Activated CD8-positive, alpha-beta memory T cell treated with anti-CD3 and anti-CD28 coated beads, Interleukin-2, amount 50 U/mL, for 1 hour (primary cell): ENCODE results near the gene ADNP.
"Not testable (repeated sequence)": the region's sequence is repeated elsewhere in the genome, so short reads cannot be mapped to it uniquely, and the experiment has no call there.

Source experiments
- DNase-seq: peaks from one replicate; pipeline ENCODE4 v3.0.0-alpha.2; 2020; ENCODE audit errors: extremely low read depth

ADNP gene

DNA sequence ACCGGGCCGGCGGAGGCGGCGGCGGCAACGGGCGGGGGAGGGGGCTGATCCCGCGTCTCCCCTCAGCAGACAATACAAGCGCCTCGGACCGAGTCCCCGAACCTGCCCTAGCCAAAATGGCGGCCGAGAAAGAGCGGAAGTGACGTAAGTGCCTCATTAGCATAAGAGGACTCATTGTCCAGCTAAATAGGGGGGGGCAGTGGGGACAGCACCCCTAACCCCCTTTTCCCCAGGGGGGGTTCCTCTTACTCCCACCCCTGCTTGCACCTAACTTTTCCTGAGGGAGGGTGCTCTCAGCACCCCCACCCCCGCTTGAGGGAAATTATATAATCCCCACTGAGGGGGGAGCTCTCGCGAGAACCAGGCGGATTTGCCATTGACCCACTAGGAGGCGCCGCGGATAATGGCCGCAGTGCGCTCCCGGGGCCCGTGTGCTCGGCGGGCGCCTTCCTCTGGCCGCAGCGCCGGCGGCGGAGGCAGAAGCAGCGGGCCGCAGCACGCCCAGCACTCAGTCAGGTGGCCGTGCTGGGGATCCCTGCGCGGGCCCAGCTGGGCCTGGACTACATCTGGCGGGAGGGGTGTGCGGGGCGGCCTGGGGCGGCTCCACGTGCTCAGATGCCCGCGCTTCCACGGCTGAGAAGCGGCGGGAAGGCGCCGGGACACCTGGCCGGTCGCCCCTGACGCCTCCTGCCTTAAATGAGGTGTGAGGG, at the start of gene ADNP:
Gene ADNP (minus strand): TSS at position 132 of the 710 bp plus-strand sequence. CDS start 27,441 bp downstream, outside the sequence.
- DNase-seq, result peak; percentile 79

DNA sequence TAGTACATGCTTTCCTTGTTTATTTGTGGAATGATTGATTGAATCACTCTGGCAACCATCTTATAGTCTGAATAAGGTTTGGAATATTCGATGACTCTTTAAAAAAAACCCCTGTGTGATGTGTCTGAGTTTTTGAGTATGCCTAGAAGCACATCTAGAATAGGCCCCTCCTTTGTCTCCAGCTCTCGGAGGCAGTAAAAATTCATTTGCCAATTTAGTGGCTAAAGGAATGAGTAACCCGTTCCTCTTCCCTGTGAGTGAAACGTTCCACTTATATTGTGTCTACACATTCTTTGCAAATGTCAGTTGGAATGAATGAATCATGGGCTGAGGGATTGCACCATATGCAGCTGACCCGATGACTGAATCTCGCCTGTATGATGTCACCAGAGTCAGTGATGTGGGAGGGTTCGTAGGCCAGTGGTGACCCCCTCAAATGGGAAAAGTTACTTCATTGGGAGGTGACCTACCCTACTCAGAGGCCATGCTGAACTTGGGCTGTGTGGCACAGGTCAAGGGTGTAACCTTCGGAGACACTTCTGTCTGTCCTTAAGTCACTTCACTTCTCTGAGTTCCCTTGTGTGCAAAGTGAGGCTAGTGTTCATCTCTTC, 48.9 kb upstream of the ADNP start:
- DNase-seq, result no peak

DNA sequence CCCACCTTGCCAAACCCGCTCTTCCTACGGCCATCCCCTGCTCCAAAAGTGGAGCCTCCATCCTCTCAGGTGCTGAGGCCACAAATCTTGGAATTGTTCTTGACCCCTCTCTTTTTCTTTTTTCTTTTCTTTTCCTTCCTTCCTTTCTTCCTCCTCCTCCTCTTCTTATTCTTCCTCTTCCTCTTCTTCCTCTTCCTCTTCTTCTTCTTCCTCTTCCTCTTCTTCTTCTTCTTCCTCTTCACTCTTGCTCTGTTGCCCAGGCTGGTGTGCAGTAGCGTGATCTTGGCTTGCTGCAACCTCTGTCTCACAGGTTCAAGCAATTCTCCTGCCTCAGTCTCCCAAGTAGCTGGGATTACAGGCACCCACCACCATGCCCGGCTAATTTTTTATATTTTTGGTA, 47.3 kb upstream of the ADNP start:
- DNase-seq, result not testable (repeated sequence)

DNA sequence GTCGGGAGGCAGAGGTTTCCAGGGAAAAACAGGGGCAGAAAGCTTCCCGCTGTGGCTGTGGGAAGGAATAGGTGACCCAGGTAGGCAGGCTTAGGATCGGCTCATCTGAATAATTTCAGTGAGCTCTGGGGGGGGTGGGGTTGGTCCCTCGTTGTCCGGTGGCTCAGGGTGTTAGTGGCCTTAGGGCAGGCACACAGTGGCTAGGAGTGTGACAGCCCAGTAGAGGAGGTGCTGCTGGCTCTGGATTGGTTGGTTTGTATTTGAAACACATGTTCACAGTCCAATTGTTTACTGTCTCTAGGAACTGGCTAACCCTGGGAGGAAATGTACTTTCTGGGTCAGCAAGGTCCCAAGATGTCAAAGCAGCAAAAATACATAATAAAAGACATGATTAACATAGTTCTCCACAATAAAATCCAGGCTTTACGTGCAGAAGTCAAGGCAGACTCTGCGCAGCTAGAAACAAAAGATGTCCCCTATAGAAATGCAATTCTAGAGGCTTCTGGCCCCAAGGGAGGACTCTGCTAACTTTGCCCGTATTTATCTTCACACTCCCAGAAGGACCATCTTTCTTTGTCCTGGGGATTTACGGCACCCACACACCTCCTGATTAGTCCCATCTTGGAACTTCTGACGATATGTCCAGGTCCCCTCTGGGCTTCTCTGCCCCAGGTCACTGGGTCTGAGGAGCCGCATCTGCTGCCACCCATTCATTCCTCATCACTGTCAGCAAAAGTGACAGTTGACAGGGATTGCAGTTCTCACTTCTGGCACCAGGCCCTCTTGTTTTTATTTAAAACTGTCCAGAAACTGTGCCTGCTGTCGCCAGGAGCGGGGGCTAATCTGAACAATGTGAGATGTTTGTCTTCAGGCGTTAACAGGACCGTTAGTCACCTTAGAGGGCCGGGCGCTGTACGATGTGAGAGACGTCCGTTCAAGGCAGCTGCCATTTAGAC, 46.1 kb upstream of the ADNP start:
- DNase-seq, result no peak

DNA sequence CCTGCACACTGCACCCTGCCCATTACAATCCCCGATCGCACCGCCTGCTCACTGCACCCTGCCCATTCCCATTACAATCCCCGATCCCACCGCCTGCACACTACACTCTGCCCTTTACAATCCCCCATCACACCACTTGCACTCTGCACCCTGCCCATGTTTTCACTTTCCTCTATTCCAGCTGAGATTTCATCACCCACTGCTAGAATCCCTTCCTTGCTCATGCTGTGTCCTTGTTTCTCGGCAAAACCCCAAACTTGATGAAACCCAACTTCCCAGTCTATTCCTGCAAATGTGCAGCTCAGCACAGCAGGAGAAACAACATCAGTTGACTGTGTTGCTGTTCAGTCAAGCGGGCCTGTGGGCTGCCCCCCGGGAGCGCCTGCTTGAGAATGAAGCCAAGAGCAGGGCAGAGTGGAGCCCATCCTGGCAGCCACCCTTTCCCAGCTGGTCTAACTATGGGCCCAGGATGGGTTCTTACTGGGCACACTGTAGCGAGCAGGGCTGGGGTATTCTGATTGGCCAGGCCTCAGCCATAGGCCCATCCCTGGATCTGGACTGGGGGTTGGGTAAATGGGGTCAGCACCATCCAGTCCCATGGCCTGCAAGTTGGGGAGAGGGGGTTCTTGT, 44.6 kb upstream of the ADNP start:
- DNase-seq, result no peak

DNA sequence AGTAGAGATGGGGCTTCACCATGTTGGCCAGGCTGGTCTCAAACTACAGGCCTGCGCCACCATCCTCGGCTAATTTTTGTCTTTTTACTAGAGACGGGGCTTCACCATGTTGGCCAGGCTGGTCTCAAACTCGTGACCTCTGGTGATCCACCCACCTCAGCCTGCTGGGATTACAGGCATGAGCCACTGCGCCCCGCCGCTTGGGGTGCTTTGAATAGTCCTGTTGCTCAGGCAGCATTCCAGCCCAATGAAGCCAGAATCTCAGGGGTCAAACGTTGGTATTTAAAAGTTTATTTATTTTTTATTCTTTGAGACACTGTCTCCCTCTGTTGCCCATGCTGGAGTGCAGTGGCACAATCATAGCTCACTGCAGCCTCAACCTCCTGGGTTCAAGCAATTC, 38.7 kb upstream of the ADNP start:
- no peak for DNase-seq

DNA sequence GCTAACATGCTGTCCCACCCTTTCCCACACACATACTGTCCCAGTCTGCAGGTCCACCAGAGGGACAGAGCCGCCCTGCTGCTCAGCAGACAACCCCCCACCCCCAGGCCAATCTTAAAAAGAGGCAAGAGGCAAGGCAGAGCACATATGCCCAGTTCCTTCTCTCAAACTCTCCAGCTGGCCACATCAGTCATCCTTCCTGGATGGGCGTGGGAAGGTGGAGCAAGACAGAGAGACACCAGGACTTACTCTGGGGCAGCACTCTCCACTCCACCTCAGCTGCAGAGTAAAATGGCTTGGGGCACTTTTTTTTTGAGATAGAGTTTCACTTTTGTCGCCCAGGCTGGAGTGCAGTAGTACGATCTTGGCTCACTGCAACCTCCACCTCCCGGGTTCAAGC, 38.2 kb upstream of the ADNP start:
- DNase-seq, result no peak

DNA sequence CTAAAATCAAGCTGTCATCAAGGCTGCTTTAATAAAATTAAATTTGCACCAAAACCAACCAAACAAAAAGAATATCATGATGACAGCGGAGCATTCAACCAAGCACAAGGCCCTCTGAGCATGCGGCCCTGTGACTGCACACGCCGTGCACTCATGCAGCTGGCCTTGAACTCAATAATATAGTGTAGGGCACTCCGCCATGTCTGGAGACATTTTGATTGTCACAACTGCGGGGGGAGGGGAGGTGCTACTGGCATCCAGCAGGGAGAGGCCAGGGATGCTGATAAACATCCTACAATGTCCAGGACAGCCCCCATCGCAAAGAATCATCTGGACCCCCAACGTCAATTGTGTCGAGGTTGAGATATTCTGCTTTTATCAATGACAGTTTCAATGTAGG, 37.1 kb upstream of the ADNP start:
- no peak for DNase-seq

DNA sequence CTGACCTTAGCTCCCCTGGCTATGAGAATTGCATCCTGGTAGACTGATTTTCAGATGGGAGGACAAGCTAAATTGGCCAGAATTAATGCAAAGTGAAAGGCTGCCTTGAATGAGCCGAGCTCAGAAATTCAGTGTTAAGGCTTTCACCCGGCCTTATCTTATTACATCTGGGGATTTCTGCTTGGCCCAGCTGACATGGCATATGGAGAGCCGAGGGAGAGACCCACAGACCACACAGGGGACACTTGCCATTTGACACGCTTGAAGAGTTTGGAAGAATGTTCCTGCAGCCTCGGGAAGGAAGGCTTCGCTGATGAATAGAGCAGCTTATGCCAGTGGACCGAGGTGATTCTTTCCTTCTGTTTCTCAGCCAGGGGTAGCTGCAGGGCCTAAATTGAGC, 36.3 kb upstream of the ADNP start:
- no peak for DNase-seq

DNA sequence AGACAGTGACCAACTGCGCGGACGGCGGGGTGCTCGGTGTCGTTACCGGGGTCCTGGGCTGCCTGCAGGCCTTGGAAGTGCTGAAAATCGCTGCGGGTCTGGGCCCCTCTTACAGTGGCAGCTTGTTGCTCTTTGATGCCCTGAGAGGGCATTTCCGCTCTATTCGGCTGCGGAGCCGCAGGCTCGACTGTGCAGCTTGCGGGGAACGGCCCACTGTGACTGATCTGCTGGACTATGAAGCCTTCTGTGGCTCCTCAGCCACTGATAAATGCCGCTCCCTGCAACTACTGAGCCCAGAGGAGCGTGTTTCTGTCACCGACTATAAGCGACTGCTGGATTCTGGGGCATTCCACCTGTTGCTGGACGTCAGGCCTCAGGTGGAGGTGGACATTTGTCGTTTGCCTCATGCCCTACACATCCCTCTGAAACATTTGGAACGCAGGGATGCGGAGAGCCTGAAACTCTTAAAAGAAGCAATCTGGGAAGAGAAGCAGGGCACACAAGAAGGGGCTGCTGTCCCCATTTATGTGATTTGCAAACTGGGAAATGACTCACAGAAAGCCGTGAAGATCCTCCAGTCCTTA, 28.4 kb upstream of the ADNP start:
- DNase-seq, result no peak

DNA sequence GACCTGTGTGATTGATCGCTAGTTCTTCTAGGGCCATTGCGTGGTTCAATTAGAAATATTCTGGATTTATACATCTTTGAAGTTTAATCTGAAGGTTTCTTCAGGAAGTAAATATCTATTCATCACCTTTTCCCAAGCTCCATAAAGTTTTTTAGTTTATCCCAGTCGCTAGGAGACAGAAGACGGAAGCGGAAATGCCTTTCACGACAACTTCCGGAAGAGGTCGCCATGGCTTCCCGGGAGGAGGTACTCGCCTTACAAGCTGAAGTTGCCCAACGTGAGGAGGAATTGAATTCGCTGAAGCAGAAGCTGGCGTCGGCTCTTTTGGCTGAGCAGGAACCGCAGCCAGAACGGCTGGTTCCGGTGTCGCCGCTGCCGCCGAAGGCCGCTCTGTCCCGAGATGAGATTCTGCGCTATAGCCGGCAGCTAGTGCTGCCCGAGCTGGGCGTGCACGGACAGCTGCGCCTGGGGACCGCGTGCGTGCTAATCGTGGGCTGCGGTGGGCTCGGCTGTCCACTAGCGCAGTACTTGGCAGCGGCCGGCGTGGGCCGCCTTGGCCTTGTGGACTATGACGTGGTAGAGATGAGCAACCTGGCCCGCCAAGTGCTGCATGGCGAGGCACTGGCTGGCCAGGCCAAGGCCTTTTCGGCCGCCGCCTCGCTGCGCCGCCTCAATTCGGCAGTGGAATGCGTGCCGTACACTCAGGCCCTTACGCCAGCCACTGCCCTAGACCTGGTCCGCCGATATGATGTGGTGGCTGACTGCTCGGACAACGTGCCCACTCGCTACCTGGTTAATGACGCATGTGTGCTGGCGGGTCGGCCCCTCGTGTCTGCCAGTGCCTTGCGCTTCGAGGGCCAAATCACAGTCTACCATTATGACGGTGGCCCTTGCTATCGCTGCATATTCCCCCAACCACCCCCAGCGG, 27.6 kb upstream of the ADNP start, which contains the start of gene MOCS3:
Gene MOCS3 (plus strand): TSS at position 204 of the 928 bp plus-strand sequence. CDS start 25 bp downstream, at position 229.
- DNase-seq, result peak; percentile 68

DNA sequence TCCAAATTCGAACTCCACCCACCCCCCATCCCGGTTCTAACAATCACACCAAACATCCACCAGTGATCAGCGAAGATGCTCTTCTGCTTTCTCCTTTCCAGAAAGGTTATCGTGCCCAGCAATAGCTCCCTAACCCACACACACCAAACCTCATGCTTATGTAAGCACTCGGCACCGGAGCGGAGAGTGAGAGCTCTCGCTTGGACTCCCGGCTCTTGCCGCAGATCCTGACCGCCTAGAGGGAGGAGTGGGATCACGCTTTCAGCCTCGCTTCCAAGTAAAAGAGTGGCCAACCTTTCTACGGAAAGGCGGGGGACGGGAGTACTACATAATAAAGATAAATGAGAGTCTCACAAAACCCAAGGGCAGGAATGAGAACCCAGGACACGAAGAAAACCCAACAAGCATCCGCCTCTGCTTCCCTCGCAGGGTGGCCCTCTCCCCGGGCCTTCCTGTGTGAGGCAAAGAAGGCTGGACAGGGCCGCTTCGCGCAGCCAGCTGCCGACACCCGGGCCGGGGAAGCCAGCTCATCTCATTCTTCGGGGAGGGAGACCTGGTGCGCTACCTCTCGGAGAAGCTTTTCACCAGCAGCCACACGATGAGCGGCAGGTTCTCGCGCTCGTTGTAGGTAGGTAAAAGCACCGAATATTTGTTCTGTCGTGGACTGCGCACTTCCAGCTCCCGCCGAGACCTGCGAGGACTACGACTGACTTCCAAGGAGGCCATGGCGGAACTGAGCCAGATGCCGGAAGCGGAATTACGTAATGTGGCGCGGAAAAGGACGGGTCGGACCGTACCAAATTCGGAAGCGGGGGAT, 26.8 kb upstream of the ADNP start, which contains the start of gene DPM1:
Gene DPM1 (minus strand): TSS at position 735 of the 817 bp plus-strand sequence. CDS start 9 bp downstream, at position 726.
- DNase-seq, result peak; percentile 74

DNA sequence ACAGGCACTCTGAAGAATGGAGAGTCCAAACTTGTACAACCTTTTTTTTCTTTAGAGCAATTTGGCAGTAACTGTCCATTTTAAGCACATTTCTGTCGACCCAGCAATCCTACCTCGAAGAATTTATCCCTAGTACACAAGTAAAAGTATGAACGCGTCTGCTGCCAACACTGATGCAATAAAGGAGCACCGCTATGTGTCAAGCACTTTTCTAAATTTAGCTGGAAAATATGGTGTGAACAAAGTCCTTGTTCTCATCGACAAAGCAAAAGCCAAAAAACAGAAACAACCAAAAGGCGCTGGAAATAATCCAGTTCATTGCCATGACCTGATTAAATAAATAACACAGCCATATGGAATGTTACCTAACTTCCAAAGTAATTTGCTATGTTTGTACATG, 26.0 kb upstream of the ADNP start:
- no peak for DNase-seq

DNA sequence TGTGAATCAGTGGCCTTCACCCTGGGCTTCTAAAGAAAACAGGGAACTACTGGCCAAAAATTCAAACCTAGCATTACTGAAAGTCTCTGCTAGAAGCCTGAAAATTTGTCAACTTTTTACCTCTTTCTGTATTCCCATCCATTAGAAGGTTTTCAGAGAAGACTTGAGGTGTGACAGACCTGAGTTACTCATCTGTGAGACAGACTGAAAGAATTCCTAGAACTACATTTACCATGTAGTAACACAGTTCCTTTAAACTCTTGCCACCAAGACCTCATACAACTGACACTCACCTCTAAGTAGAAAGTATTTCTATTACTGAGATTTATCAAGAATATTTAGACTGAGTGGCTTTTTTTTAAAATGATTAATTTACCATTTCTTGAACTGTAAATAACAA, 22.6 kb upstream of the ADNP start:
- DNase-seq, result no peak

DNA sequence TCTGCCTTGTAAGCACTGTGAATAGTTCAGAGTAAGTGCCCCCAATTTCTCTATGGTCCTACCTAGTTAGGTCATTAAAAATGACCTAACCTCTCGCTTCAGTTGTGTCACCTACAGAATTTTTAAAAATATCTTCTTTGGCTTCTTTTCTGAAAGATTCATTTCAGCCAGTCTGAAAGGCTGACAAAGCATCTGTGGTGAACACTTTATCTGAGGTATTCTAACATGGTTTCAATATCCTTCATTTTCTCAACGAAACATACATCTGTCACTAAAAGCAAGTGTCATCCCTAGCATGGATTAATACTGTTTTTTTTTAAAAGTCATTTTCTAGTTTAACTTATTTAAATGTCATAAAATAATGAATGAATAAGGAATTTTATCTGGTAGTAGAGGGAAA, 22.0 kb upstream of the ADNP start:
- DNase-seq, result no peak

DNA sequence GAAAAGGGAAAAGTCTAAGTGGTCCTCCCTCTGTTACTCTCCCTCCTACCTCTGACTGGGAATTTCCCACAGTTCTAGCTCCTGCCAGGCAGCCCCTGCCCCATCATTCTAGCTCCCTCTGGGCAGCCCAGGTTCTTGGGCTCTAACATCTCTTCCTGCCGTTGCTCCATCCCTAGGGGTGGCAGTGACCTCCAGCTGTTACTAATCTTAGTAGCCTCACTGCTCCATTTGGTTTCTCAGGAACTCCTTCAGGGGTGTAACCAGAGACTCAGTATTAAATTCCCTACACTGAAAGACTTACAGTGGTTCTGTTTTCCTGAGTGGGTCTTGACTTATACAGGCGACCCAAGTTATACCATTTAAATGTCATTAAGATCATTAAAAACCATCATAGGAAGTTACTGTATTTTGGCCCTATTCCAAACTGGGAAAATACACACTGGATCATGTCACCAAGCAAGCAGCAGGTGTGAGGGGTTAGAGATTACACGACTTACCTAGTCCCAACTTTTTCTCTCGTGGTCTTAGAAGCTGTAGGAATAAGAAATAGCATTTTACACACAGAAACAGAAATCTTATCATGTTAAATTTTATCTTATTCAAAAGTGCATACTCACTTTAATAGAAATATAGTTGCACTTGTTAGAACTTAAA, 17.0 kb upstream of the ADNP start:
- DNase-seq, result no peak

DNA sequence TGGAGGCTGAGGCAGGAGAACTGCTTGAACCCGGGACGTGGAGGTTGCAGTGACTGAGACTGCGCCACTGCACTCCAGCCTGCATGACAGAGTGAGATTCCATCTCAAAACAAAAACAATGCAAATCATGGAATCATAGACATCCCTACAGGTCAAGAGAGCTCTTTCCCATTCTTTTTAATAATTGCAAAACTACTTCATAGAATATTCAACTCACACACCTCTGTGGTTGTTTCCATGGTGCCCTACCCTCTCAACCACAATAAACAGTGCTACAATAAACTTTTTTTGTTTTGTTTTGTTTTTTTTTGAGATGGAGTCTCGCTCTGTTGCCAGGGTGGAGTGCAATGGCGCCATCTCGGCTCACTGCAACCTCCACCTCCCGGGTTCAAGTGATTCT, 11.8 kb upstream of the ADNP start:
- DNase-seq, result no peak

DNA sequence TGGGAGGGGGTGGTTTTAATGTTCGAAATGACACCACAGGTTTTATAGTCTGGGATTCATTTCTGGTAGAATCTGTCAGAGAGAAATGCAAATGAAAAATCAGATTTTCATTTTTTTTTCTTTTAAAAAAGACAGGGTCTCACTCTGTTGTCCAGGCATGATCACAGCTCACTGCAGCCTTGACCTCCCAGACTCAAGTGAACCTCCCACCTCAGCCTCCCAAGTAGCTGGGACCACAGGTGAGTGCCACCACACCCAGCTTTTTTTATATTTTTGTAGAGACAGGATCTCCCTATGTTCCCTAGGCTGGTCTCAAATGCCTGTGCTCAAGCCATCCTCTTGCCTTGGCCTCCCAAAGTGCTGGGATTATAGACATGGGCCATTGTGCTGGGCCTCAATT, 2.4 kb upstream of the ADNP start:
- DNase-seq, result no peak

DNA sequence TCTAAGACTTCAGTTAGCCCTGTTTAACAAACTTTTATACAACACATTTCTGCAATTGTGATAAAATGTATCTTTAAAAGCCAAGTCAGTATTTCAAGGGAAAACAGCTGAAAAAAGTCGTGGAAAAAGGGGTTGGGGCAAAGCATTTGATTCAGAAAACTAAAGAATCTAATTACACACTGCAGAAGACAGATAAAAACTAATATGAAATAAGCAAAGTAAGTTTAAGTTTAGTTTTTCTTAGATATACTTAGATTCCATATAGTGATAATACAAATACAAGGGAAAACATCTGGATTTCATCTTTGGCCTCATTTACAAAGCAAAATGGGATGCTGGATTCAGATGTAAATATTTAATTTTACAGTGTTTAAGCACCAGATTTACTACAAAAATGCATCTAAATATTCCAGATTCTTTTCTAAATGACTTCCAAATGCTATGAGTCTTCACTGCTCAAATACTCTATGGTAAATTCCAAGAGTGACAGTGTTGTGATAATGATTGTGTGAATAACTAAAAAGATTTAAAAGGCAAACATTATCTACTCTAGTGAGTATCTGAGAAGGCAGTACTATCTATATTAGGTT, 1.5 kb upstream of the ADNP start:
- no peak for DNase-seq
